Activated CD8-positive, alpha-beta T cell treated with anti-CD3 and anti-CD28 coated beads for 36 hours (primary cell): Measurements from ENCODE around the gene LYL1. TPM values are rescaled to one million over a fixed set of nuclear protein-coding genes. Genes with fewer than 3 reads are reported as not detected.
A peak's percentile ranks its signal among the peaks of the same experiment; 100 is the strongest.

Experiments
- ATAC-seq: fragments of 200-7000 bp; cut with Tn5 transposase; one replicate; pipeline ENCODE4 v1.10.0; 2021; ENCODE audit warnings: mild to moderate bottlenecking, moderate library complexity
- CTCF ChIA-PET: fragments of 350-600 bp; sonication (Branson Sonifier 250); formaldehyde crosslinking; loops from one replicate; lab custom pipeline; 2021; ENCODE audit warnings: antibody characterized with exemption; lab: Charles Lee
- POLR2A ChIA-PET: fragments of 350-600 bp; sonication (Branson Sonifier 250); formaldehyde crosslinking; loops from one replicate; lab custom pipeline; 2021; ENCODE audit warnings: antibody characterized with exemption; lab: Charles Lee
- DNase-seq: peaks from one replicate; pipeline ENCODE4 v3.0.0-alpha.2; 2020
- H3K27ac Mint-ChIP-seq: one replicate; pipeline ENCODE4 v1.8.0; 2021; ENCODE audit warnings: mild to moderate bottlenecking, mixed read lengths
- H3K27me3 Mint-ChIP-seq: one replicate; pipeline ENCODE4 v1.8.0; 2021; ENCODE audit warnings: mixed read lengths
- H3K36me3 Mint-ChIP-seq: one replicate; pipeline ENCODE4 v1.8.0; 2021; ENCODE audit warnings: low read depth, mixed read lengths
- H3K4me1 Mint-ChIP-seq: one replicate; pipeline ENCODE4 v1.8.0; 2021; ENCODE audit warnings: low read depth, mixed read lengths
- H3K4me3 Mint-ChIP-seq: one replicate; pipeline ENCODE4 v1.8.0; 2021; ENCODE audit warnings: mild to moderate bottlenecking, moderate library complexity, mixed read lengths
- H3K9me3 Mint-ChIP-seq: one replicate; pipeline ENCODE4 v1.8.0; 2021; ENCODE audit warnings: mixed read lengths
- CTCF ChIP-seq: fragments of 200-600 bp; IDR thresholded peaks from one replicate; pipeline ENCODE4 v1.8.0; 2022; ENCODE audit warnings: antibody characterized with exemption, mild to moderate bottlenecking
- intact Hi-C: fragments of 100-400 bp; cut with micrococcal nuclease; formaldehyde crosslinking; loops from one replicate; pipeline ENCODE4 v1.10.0; 2022
- total RNA-seq, 2 experiments: library from RNA; stranded (reverse); gene quantifications; one replicate each; pipeline ENCODE4 v1.2.3, GENCODE V29; 2021

LYL1 gene
- total RNA-seq, 2 experiments from 2014 or later: 3.9 to 4.8 TPM

GRCh38 chr19:13097033-13097462, 5.6 kb downstream of the LYL1 start:
- Mint-ChIP-seq H3K4me3 (no peak overlapping the region), H3K27me3 (peaks cover 30% of the 10 kb centered on the region), H3K27ac (no peak overlapping the region), H3K9me3 (no peaks in the 10 kb centered on the region), H3K4me1 (peaks cover 48% of the 10 kb centered on the region), H3K36me3 (peaks cover 5% of the 10 kb centered on the region)
- ChIA-PET CTCF (no interaction called here), POLR2A (interaction anchor here (1.4 kb wide), 1 partner anchor 132 kb away, joined by 3 read pairs; no protein-coding TSS in a partner anchor)
- no peak for DNase-seq
- intact Hi-C loops: no loop called here
- ATAC-seq: no peak
- no peak for TF ChIP-seq CTCF

GRCh38 chr19:13095934-13096927, 6.4 kb downstream of the LYL1 start:
- no peak overlapping the region for H3K27ac Mint-ChIP-seq
- ATAC-seq (no peak), DNase-seq (peak; percentile 37)
- TF ChIP-seq CTCF: no peak
- CTCF ChIA-PET: interaction anchor here (1.0 to 7.4 kb wide), 8 partner anchors 9 to 493 kb away, joined by 3 to 116 read pairs (median 33); no protein-coding TSS in a partner anchor
- H3K4me3 Mint-ChIP-seq: peak overlapping the region; percentile 1
- intact Hi-C loops: loop anchor here (2.0 kb wide), 1 partner anchor 113 kb away; no protein-coding TSS in a partner anchor
- H3K27me3 Mint-ChIP-seq: peaks cover 30% of the 10 kb centered on the region
- peaks cover 5% of the 10 kb centered on the region for H3K36me3 Mint-ChIP-seq
- POLR2A ChIA-PET: interaction anchor here (1.4 to 1.7 kb wide), 2 partner anchors 62 to 131 kb away, joined by 3 to 4 read pairs; no protein-coding TSS in a partner anchor
- no peaks in the 10 kb centered on the region for H3K9me3 Mint-ChIP-seq
- H3K4me1 Mint-ChIP-seq: peaks cover 41% of the 10 kb centered on the region

GRCh38 chr19:13095393-13095784, 7.3 kb downstream of the LYL1 start:
- H3K4me3 Mint-ChIP-seq: no peak overlapping the region
- ATAC-seq: no peak
- H3K27me3 Mint-ChIP-seq: peaks cover 30% of the 10 kb centered on the region

GRCh38 chr19:13094771-13095392, 7.8 kb downstream of the LYL1 start:
- ChIA-PET POLR2A (interaction anchor here (0.9 to 1.7 kb wide), 4 partner anchors 54 to 129 kb away, joined by 3 to 5 read pairs (median 4); no protein-coding TSS in a partner anchor), CTCF (interaction anchor here (0.8 to 7.4 kb wide), 21 partner anchors 10 to 231 kb away, joined by 3 to 116 read pairs (median 9); no protein-coding TSS in a partner anchor)
- H3K36me3 Mint-ChIP-seq: no peaks in the 10 kb centered on the region
- H3K4me3 Mint-ChIP-seq: no peak overlapping the region
- H3K9me3 Mint-ChIP-seq: no peaks in the 10 kb centered on the region
- H3K27ac Mint-ChIP-seq: no peak overlapping the region
- no peak for TF ChIP-seq CTCF
- peaks cover 30% of the 10 kb centered on the region for H3K27me3 Mint-ChIP-seq
- peaks cover 33% of the 10 kb centered on the region for H3K4me1 Mint-ChIP-seq
- peak; percentile 34 for DNase-seq
- ATAC-seq: no peak
- intact Hi-C loops: loop anchor here (2.0 kb wide), 1 partner anchor 112 kb away; no protein-coding TSS in a partner anchor

More at GRCh38 chr19:13095393-13095784, 7.3 kb downstream of the LYL1 start:
- peak; percentile 23 for DNase-seq
- Mint-ChIP-seq H3K36me3 (peaks cover 5% of the 10 kb centered on the region), H3K27ac (no peak overlapping the region), H3K4me1 (peaks cover 38% of the 10 kb centered on the region), H3K9me3 (no peaks in the 10 kb centered on the region)
- intact Hi-C loops: loop anchor here (2.0 kb wide), 1 partner anchor 113 kb away; no protein-coding TSS in a partner anchor
- POLR2A ChIA-PET: interaction anchor here (1.7 kb wide), 1 partner anchor 62 kb away, joined by 4 read pairs; no protein-coding TSS in a partner anchor
- TF ChIP-seq CTCF: no peak
- CTCF ChIA-PET: interaction anchor here (1.0 to 7.4 kb wide), 10 partner anchors 10 to 494 kb away, joined by 3 to 116 read pairs (median 27); no protein-coding TSS in a partner anchor
